HG02870 (cell line): ENCODE data around the gene RASGEF1C.

ENCODE experiments used
- ATAC-seq: cut with Tn5 transposase; IDR thresholded peaks from one replicate; pipeline ENCODE4 v1.9.1; 2021; ENCODE audit warnings: mild to moderate bottlenecking, moderate library complexity; ENCODE audit not compliant: unreplicated experiment

Gene RASGEF1C

DNA sequence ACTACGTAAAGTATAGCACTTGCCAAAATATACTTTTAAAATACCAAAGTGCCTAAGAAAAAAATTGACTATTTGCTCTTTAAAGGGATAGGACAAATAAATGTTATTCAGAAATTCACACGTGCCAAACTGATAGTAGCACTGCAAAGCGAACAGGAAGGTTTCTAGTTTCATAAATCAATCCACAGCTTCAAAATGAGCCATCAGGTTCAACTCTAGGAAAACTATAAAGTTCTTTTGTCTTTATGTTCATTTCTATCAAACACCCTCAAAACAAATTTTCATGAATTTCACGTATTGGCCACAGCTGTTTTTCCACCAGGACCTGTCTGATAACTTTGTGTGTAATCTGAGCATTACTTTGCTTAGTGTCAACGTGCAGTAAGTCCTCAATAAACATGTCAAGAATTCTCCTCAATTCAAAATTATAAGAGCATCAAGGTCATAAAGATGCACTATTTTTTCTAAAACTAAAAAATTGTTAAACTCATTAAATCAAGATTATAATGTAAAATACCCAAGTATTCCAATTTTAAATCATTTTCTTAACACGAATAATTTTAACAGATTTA, 140.4 kb downstream of the RASGEF1C start:
- ATAC-seq, result no peak

- ATAC-seq, result no peak
These were observed 141.0 kb downstream of the RASGEF1C start for GRCh38 chr5:180067986-180068385.

DNA sequence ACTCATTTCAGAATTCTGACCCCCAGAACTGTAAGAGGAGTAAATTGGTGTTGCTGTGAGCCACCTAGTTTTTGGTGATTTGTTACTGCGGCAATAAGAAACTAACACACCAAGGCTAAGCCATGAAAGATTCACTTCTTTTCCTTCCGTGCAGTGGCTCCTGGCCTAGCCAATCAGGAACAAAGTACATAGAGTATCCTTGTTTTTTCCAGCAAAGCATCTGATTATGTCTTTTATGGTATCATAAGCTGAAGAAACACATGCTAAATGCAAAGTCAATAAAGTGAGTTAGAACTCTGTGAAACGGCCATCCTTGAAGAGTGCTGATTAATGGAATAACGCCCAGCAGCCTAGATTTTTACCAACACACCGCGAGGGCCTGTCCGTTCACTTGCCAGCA, 148.8 kb downstream of the RASGEF1C start:
- ATAC-seq, result no peak

GRCh38 chr5:180059326-180059725, 149.7 kb downstream of the RASGEF1C start:
- no peak for ATAC-seq

GRCh38 chr5:180056153-180056552, 152.9 kb downstream of the RASGEF1C start:
- ATAC-seq, result no peak

- no peak for ATAC-seq
These were observed 154.8 kb downstream of the RASGEF1C start for GRCh38 chr5:180054226-180054625.

DNA sequence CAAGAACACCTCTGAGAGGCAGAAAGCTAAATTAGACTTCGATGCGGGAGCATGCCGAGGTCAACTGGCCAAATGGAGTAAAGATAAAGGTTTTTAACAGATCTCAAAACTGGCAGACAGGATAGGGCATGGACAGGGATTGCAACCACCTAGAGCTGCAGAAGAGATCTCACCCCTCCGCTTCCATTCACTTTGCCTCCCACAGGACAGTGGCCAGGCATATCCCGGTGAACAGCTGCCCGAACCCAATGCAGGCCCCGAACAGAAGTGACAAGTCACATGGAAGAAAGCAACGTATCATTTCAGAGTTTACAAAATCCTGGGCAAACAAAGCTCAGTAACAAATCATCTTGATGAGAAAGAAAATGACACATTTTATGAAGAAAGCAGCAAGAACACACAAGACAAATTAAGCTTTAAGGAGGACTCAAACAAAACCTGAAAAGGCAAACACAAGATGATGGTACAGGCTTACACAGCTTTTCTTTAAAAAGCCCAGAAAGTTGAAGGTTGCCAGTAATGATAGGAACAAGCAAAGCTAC, 155.9 kb downstream of the RASGEF1C start:
- no peak for ATAC-seq

GRCh38 chr5:180052211-180052818, 156.7 kb downstream of the RASGEF1C start:
- no peak for ATAC-seq
